KG1 (cell line): ENCODE measurements around the gene GRAP2.

Experiments
- DNase-seq: peaks from one replicate; lab custom pipeline; 2025; lab: John Stamatoyannopoulos, UW

Gene GRAP2

GRCh38 chr22:40015358-40015976 is 114.6 kb downstream of the GRAP2 start:
- no peak for DNase-seq

- DNase-seq = no peak
Measured at GRCh38 chr22:40018051-40018450, 117.2 kb downstream of the GRAP2 start.

GRCh38 chr22:40019100-40019499 is 118.2 kb downstream of the GRAP2 start:
- DNase-seq = no peak

GRCh38 chr22:40020956-40021355 is 120.1 kb downstream of the GRAP2 start:
- no peak for DNase-seq

GRCh38 chr22:40021401-40022000 is 120.6 kb downstream of the GRAP2 start:
- DNase-seq = no peak

GRCh38 chr22:40022536-40023240 is 121.8 kb downstream of the GRAP2 start:
- no peak for DNase-seq
